GM19395 (cell line): Measurements from ENCODE around the gene PSME3.

ENCODE experiments used
- ATAC-seq: cut with Tn5 transposase; IDR thresholded peaks from one replicate; pipeline ENCODE4 v1.9.1; 2021; ENCODE audit warnings: mild to moderate bottlenecking, moderate library complexity; ENCODE audit not compliant: unreplicated experiment

PSME3 gene, protein sequence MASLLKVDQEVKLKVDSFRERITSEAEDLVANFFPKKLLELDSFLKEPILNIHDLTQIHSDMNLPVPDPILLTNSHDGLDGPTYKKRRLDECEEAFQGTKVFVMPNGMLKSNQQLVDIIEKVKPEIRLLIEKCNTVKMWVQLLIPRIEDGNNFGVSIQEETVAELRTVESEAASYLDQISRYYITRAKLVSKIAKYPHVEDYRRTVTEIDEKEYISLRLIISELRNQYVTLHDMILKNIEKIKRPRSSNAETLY

DNA sequence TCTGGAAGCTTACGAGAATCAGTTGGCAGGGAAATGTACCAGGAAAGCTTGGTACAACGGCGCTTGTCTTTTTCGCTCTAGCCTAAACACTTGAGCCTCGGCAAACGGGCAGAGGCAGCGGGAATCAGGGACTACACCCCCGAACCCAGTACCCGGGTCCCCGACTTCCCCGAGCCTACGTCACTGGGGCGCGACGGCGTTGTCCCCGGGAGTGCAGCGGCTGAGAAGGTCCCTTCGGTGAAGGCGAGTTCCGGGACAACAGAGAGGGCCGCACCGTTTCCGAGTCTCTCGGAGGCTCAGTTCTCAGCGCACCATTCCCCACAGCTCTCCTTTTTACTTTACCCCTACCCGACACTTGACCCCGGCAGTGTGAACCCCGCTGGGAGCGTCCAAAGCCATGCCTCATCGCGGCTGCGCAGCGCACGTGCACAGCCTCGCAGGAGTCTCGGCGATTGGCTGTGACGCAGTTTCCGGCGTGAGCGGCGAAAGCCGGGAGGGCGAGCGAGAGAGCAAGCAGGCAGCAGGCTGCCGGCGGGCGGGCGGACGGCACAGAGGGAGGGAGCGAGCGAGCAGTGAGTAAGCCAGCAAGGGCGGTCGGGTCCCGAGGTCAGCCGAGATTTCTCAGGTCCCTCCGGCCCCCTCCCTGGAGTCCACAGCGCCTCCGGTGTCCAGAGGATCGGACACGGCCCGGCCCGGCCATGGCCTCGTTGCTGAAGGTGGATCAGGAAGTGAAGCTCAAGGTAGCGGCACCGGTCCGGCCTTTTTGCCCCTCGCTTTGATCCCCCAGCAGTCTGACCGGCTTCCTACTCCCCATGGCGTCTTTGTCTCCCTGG lies at the start of gene PSME3:
Gene PSME3 (plus strand): TSS at position 464 of the 833 bp plus-strand sequence. CDS start 235 bp downstream, at position 699.
- peak; percentile 87 for ATAC-seq

DNA sequence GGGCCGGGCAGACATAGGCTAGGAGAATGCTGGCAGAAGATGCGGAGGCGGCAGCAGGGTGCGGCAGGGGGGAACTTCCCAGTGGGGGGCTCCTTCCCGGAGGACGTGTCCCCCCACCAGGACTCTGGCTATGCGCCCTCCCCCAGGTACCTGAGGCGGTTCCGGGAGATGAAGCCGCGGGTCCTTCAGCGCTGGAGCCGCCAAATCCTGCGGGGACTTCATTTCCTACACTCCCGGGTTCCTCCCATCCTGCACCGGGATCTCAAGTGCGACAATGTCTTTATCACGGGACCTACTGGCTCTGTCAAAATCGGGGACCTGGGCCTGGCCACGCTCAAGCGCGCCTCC lies 49.4 kb upstream of the PSME3 start:
- no peak for ATAC-seq

DNA sequence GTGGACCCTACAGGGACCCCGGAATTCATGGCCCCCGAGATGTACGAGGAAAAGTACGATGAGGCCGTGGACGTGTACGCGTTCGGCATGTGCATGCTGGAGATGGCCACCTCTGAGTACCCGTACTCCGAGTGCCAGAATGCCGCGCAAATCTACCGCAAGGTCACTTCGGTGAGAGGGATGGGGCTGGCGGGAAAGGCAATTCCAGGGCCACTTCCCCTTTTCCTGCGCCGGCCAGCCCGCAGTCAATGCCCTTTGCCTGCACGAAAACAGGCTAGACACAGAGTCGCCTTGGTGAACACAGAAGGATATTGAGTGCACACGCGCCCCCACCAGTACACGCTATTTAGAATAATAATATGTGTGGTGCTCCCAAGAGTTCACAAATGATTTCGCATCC lies 48.8 kb upstream of the PSME3 start:
- ATAC-seq = no peak

DNA sequence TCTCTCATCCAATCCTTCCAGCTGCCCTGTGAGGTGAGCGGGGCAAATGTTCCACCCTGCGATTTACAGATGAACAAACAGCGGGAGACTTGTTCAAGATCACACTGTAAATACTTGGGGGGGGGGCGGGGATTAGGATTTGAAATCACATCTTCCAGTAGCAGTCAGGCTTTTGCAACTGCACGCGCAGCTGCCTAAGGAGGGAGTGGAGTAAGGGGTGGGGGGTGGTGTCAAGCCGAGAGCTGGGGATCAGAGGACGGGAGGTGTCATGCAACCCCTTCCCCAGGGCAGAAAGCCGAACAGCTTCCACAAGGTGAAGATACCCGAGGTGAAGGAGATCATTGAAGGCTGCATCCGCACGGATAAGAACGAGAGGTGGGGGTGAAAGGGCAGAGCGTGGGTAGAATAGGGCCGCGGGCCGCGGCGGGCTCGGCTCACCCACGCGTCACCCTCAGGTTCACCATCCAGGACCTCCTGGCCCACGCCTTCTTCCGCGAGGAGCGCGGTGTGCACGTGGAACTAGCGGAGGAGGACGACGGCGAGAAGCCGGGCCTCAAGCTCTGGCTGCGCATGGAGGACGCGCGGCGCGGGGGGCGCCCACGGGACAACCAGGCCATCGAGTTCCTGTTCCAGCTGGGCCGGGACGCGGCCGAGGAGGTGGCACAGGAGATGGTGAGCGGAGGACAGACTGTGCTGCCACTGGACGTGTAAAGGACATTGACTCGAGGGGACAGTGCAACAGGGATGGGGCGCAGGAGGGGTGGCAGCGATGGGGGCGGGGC lies 48.2 kb upstream of the PSME3 start:
- ATAC-seq = no peak

DNA sequence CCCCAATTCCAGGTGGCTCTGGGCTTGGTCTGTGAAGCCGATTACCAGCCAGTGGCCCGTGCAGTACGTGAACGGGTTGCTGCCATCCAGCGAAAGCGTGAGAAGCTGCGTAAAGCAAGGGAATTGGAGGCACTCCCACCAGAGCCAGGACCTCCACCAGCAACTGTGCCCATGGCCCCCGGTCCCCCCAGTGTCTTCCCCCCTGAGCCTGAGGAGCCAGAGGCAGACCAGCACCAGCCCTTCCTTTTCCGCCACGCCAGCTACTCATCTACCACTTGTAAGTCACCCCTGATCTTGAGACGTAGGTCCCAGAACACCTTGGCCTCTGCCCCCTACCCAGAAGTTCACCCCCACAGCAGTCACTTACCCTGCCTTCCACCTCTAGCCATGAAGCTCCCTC lies 45.9 kb upstream of the PSME3 start:
- ATAC-seq = no peak

DNA sequence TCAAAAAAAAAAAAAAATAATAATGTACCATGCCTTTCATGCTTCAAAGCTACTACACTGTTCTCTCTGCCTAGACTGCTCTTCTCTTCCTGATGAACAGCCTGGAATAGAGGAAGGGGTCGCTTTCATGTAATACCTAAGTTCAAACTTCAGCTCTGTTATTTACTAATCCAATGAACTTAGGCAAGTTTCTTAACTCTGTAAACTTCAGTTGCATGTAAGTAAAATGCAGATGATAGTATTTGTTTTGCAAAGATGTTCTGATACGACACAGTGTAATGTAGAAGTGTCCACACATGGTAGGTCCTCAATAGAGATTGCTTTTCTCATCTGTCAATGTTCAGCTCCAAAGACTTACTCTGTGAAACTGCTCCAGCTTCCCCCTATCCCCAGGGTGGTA lies 41.2 kb upstream of the PSME3 start:
- no peak for ATAC-seq

DNA sequence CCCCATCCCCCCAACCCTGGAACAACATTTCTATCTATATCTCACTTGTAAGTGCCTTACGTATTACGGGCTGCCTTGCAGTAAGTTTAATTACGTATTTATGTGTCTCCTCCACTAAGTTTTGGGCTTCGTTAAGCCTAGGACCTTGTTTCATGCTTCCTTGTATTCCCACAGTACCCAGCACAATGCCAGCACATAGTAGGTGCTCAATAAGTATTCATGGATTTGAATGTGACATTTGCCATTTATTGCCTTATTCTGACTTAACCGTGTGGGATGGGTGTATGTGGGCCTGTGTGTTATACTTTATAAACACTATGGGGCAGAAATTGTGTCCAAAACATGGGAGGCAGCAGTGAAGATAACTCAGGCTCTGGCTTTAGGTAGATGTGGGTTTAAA lies 40.7 kb upstream of the PSME3 start:
- no peak for ATAC-seq

DNA sequence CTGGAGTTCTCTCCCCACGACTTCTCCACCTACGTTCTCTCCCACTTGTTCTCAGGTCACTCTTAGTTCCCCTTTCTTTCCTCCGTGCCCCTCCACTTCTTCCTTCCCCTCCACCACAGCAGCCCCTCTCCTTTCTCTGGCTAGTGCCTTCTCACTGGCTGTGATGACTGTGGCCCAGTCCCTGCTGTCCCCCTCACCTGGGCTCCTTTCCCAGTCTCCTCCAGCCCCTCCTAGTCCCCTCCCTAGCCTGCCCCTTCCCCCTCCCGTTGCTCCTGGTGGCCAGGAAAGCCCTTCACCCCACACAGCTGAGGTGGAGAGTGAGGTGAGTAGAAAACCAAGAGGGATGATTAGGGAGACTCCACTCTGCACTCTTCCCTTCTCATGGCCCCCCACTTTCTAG lies 38.1 kb upstream of the PSME3 start:
- no peak for ATAC-seq

DNA sequence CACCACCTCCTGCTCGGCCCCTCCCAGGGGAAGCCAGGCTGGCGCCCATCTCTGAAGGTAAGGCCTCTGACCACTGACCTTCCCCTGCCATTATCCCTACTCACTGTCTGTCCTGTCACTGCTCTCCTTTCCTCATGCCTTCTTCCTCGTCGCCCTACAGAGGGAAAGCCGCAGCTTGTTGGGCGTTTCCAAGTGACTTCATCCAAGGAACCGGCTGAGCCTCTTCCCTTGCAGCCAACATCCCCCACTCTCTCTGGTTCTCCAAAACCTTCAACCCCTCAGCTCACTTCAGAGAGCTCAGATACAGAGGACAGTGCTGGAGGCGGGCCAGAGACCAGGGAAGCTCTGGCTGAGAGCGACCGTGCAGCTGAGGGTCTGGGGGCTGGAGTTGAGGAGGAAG lies 37.7 kb upstream of the PSME3 start:
- ATAC-seq = no peak

DNA sequence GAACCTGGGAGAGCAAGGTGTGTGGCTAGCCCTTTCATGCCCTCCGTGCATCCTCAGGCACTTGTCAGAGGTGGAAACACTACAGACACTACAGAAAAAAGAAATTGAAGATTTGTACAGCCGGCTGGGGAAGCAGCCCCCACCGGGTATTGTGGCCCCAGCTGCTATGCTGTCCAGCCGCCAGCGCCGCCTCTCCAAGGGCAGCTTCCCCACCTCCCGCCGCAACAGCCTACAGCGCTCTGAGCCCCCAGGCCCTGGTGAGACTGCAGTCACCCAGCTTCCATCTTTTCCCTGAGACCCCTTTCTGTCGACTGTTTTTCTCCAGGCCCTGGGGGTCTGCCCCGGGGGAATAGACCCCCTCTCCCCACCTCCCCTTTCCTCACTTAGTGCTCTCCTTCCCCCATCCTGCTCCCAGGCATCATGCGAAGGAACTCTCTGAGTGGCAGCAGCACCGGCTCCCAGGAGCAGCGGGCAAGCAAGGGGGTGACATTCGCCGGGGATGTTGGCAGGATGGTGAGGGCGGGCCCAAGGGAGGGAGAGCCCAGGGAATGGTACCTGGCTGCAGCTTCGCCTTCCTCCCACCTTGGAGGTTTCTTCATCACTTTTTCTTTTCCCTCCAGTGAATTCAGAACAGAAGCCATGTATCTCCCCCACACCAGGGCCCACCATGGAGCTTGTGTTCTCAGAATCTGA lies 37.0 kb upstream of the PSME3 start:
- no peak for ATAC-seq

DNA sequence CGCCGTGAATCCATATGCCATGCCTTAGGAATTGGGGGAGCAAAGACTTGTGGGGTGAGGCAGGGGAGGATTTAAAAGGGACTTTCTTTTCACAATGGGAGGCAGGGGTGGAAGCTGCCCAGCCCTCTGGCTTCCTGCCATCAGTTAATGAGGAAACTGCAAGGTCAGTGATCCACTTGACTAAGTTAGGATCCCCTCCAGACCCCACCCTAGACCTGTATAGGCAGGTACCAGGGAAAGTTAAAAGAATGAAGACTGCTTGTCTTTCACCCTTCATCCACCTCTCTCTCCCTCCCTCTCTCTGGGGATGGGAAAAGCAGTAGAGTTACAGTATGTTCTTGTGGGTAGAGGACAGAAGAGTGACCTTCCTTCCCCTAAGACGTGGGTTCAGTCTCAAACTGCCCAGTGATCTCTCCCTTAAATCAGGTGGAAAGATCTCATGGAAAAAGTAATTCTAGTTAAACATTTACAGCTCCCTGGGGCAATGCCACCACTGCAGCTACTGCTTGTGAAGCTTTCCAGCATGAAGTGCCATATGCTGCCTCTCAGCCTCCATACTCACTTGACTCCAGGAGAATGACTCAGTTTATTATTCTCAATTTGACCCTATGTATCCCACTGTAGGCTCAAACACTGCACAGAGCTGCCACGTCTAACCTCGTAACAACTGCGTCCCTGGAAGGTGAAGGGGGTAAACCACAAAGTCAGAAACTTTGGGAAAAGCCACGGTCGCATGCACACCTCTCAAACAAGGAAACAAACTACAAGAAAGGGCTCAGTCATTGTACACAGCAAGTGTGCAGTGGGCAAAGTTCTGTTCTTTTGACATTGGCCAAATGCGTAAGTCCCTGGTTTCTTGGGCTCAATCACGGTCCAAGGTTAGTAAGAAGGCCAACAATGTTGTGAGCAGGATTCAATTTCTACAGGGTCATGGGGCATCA lies 35.9 kb upstream of the PSME3 start:
- no peak for ATAC-seq

DNA sequence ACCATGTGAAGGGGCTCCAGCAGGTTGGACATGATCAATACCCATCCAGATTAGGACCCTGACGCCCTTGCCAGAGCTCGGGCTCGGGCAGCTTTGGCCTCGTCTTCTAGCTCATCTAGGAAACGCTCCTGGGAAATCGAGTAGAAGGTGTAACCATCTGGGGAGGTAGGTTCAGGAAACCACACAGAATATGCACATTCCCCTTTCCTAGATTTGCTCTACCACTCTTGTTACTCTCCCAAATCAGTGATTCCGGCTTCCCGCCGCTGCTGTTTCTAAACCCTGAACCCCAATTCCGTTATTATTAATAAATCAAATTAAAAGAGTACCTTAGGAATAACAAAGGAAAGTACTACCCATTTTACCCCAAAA lies 35.2 kb upstream of the PSME3 start:
- ATAC-seq = no peak

DNA sequence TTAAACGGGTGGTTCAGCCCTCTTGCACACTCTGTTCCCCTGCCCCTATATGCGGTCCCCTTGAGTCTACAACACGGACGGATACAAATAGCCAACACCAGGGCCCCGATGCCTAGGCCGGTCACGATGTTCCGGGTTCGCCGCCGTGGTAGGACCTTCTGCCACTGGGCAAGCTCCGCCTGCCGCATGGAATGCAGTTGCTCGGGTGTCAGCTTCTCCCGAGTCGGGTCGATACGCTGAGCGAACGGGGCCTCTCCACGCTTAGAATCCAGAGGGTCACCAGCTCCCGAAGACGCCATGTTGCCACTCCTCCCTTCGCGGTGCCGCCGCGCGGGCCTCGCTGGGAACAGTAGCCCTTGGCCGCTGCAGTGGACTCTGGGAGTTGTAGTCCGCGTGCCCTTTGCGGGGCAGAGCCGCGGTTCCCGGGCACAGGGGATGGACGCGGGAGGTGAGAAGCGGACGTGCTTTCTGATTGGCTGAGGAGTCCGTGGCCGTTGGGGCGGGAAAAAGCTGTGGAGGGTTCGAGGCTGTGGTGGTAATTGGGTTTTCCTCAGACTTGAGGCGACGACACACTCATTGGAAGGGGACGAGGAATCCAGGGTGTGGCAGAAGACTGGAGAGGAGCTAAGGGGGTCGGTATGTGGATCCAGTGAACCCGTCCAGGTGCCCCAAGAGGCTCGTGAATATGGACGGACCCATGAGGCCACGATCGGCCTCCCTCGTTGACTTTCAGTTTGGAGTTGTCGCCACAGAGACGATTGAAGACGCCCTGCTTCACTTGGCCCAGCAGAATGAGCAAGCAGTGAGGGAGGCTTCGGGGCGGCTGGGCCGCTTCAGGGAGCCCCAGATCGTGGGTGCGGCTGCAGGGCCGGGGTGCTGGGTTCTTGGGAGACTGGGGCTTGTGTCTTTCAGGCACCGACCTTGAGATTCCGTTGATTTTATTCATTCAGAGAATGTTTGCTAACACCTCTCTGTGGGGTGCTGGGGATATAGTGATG lies 34.5 kb upstream of the PSME3 start, which contains the start of the genes CNTD1 and COA3:
Gene CNTD1 (plus strand): TSS at position 479 of the 998 bp plus-strand sequence. CDS start 207 bp downstream, at position 686.
Gene COA3 (minus strand): TSS at position 322 of the 998 bp plus-strand sequence. CDS start 23 bp downstream, at position 299.
- ATAC-seq = peak; percentile 62

DNA sequence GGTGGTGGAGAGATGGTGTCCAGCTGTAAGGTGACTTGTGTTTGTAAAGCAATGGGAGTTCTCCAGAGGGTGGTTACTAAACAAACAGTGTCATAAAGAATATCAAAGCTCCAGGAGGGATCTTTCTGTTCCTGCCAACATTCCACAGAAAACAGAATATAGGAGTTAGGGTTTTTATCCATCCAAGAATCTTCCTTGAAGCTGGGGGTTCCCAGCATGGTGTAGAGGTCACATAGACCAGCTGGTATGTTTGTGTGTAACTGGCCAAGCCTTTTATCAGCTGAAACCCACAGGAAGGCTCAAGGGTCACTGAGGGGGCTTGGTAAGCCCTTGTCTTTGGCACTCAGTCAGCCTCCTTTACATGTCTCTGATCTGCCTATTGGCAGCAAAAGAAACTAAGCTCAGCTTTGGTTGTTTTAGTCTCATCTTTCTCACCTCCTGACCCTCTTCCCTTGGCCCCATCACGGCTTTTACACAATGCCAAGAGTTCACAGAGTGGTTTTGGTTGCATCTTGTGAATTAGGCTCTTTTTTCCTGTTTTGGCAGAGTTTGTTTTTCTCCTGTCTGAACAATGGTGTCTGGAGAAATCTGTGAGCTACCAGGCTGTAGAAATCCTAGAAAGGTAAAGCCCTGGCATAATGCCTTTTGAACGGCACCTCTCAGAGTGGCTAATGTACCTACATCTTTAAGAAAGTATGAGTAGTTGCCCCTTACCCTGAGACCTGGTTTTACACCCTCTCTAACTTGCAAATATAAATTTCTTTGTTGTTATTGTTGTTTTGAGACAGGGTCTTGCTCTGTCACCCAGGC lies 29.9 kb upstream of the PSME3 start:
- ATAC-seq = no peak

DNA sequence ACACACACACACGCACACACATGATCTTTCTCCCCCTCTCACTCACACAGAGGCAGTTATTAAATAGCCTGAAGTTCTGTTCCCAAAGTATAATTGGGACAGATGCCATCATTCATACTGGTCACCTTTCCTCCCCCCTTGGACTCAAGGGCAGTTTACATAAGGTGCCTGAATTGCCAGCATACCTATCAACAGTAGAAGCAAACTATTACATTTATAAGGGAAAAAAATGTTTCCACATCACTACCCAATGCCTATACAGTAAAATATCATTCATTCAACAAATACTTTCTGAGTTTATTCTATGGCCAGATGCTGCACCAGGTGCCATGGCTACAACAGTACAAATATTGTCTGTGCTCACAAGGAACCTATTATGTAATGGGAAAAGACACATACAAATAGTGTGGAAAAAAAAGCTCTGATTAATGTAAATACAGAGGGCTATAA lies 28.3 kb upstream of the PSME3 start:
- ATAC-seq = no peak

DNA sequence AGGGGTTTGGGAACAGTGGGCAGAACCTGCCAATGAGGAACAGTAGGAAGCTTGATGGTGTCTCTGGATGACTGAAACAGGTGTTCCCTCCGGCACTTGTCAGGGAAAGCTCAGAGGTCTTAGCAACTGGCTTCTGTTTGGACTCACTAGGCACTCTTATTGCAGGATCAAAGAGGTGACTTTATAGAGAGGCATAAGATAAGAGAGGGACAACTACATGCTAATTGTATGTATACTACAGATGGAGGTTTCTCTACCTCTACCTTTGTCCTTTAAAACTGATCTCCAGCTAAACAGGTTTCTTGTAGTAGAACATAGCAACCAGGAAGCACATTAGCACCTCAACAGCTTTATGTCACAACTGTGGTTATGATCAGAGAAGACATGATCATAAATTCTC lies 26.9 kb upstream of the PSME3 start:
- ATAC-seq = no peak

DNA sequence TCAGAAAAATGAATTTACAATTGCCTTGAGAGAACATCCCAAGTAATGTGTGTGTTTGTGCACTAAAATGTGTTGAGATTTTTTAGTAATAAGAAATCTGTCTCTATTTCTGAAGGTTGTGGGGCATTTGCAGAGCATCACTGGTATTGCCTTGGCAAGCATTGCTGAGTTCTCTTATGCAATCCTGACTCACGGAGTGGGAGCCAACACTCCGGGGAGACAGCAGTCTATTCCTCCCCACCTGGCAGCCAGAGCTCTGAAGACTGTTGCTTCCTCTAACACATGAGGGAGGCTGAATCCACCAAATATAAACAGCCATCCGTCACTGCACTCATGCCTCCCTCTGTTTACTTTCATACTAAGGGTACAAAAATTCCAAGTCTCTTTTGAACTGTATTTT lies 23.9 kb upstream of the PSME3 start:
- no peak for ATAC-seq
